Tibial artery (tissue), 4 donors: ENCODE measurements around the gene MCUB.

Experiments
- DNase-seq, 2 donors: peaks; one replicate each; pipeline ENCODE4 v3.0.0-alpha.2; 2019
- H3K27ac ChIP-seq, 2 donors: fragments of 200-600 bp; sonication (generic) in 1 of 2; 1 replicate in 1 of 2; 2 replicates in 1 of 2; pipeline ENCODE4 v1.5.1; 2018 to 2019; ENCODE audit warnings: mild to moderate bottlenecking in 1 of 2
- H3K27me3 ChIP-seq, 2 donors: fragments of 200-600 bp; sonication (generic) in 1 of 2; one replicate each; pipeline versions ENCODE4 v1.5.1 to v1.6.0; 2016 to 2019
- H3K36me3 ChIP-seq, 3 donors: fragments of 200-600 bp; sonication (generic) in 2 of 3; one replicate each; pipeline ENCODE4 v1.5.1; 2016 to 2019; ENCODE audit warnings: mild to moderate bottlenecking in 2 of 3
- H3K4me1 ChIP-seq, 4 donors: fragments of 200-600 bp; sonication (generic) in 2 of 4; 1 replicate in 3 of 4; 2 replicates in 1 of 4; pipeline ENCODE4 v1.5.1; 2016 to 2019
- H3K4me3 ChIP-seq, 2 donors: fragments of 200-600 bp; sonication (generic) in 1 of 2; 1 replicate in 1 of 2; 2 replicates in 1 of 2; pipeline ENCODE4 v1.5.1; 2018 to 2019; ENCODE audit warnings: mild to moderate bottlenecking in 2 of 2
- H3K9me3 ChIP-seq, 3 donors: fragments of 200-600 bp; sonication (generic) in 1 of 3; one replicate each; pipeline ENCODE4 v1.5.1; 2016 to 2019
- intact Hi-C: fragments of 100-400 bp; cut with DNase I; formaldehyde crosslinking; loops from one replicate; pipeline ENCODE4 v1.15.0; 2023; ENCODE audit warnings: low total_unique reads
- TF ChIP-seq, protein P1 (sequence below), 2 experiments: fragments of 200-600 bp in 1 of 2; fragments of 450-650 bp in 1 of 2; IDR thresholded peaks; one replicate each; pipeline ENCODE4 v1.5.1; 2017 to 2019; ENCODE audit warnings: antibody characterized with exemption in 2 of 2, mild to moderate bottlenecking in 1 of 2, moderate library complexity in 1 of 2

Gene MCUB

DNA sequence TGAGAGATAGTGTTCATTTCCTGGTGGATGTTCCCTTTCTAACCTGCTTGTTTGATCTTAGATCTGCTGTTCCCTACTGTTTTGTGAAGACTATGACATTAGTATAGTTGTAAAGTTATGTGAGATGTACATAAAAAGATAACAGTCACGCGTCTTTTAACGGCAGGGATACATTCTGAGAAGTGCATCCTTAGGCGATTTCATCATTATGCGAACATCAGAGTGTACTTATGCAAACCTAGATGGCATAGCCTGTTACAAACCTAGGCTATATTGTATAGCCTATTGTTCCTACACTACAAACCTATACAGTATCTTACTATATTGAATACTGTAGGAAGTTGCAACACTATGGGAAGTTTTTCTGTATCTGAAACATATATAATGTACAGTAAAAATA lies 50.4 kb downstream of the MCUB start:
- Histone ChIP-seq H3K27me3 (no peaks in the 10 kb centered on the region), H3K36me3 (no peaks in the 10 kb centered on the region), H3K9me3 (peaks cover 0 to 7% (median 0%) of the 10 kb centered on the region in 3 donors), H3K4me1 (no peaks in the 10 kb centered on the region), H3K27ac (no peak overlapping the region), H3K4me3 (no peak overlapping the region)
- TF ChIP-seq, protein P1, sequence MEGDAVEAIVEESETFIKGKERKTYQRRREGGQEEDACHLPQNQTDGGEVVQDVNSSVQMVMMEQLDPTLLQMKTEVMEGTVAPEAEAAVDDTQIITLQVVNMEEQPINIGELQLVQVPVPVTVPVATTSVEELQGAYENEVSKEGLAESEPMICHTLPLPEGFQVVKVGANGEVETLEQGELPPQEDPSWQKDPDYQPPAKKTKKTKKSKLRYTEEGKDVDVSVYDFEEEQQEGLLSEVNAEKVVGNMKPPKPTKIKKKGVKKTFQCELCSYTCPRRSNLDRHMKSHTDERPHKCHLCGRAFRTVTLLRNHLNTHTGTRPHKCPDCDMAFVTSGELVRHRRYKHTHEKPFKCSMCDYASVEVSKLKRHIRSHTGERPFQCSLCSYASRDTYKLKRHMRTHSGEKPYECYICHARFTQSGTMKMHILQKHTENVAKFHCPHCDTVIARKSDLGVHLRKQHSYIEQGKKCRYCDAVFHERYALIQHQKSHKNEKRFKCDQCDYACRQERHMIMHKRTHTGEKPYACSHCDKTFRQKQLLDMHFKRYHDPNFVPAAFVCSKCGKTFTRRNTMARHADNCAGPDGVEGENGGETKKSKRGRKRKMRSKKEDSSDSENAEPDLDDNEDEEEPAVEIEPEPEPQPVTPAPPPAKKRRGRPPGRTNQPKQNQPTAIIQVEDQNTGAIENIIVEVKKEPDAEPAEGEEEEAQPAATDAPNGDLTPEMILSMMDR (IDR thresholded peaks at IDR 0.05), result no peak
- intact Hi-C loops, result no loop called here
- DNase-seq, result no peak

DNA sequence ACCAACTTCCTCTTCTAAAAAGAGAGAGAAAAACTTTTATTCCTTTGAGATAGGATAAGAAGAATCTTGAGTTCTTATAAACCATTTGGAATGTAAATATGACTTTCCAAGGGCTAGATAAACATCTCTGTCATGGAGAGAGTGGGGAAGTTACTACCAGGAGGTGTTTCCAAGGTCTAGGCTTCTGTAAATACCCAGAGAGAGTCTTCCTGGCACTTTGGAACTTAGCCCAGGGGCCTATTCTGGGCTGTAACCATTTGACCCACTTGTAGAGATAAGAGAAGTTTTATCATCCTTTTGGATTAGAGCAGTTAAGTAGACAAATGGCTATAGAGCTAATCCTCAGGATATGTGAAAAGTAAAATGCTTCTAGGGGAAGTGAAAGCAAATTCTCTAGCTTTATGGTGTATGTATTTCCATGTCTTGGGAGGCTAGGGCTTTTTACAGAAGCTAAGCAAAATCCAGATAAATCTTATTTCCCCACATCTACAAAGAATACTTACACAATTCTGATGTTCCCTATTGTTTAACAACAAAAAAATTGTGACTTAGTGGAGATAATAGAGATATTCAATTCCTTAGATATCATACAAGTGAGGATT lies 51.1 kb downstream of the MCUB start:
- no peak overlapping the region for H3K27ac ChIP-seq
- H3K4me3 ChIP-seq, result no peak overlapping the region
- no peaks in the 10 kb centered on the region for H3K4me1 ChIP-seq
- no peak for DNase-seq
- peaks cover 0 to 7% (median 0%) of the 10 kb centered on the region in 3 donors for H3K9me3 ChIP-seq
- TF ChIP-seq, protein P1 (IDR thresholded peaks at IDR 0.05), result no peak
- intact Hi-C loops, result no loop called here
- no peaks in the 10 kb centered on the region for H3K36me3 ChIP-seq
- H3K27me3 ChIP-seq, result no peaks in the 10 kb centered on the region

DNA sequence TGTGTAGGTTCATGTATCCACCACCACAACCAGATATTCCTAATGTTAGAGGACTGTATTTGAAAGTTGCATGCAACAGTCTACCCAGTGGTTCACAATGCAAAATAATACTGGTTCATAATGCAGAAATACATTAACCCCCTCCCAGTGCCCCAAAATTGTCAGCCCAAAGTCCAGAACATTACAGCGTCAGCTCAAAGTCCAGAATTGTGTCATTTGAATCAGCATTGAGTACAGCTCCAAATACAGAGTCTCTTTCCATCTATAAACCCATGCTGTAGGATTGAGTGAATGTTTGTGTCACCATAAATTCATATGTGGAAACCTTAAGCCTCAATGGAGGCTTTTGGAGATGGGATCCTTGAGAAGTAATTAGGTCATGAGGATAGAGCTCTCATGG lies 54.0 kb downstream of the MCUB start:
- TF ChIP-seq, protein P1 (IDR thresholded peaks at IDR 0.05), result no peak
- intact Hi-C loops, result no loop called here

DNA sequence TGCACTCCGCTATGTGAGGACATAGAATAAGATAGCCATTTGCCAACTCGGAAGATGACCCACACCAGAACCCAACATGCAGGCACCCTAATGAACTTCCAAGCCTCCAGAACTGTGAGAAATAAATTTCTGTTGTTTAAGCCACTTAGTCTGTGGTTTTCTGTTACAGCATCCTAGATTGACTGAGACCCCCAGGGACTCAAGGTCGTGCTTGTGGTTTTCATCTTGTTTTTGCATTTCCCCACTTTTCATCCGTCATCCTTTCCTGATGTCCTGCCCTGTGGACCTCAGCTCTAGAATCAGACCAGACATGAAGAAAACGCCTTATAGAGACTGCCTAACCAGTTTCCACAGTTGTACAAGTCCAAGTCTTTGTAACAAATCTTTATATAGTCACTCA lies 54.4 kb downstream of the MCUB start:
- no peak overlapping the region for H3K4me3 ChIP-seq
- intact Hi-C loops, result no loop called here
- H3K36me3 ChIP-seq, result no peaks in the 10 kb centered on the region
- no peaks in the 10 kb centered on the region for H3K27me3 ChIP-seq
- no peak overlapping the region for H3K27ac ChIP-seq
- H3K9me3 ChIP-seq, result peaks cover 0 to 3% (median 0%) of the 10 kb centered on the region in 3 donors
- H3K4me1 ChIP-seq, result no peaks in the 10 kb centered on the region
- TF ChIP-seq, protein P1 (IDR thresholded peaks at IDR 0.05), result no peak
- DNase-seq, result no peak

More for the DNA sequence above, 54.0 kb downstream of the MCUB start:
- DNase-seq, result no peak
- no peaks in the 10 kb centered on the region for H3K4me1 ChIP-seq
- H3K36me3 ChIP-seq, result no peaks in the 10 kb centered on the region
- no peak overlapping the region for H3K27ac ChIP-seq
- no peak overlapping the region for H3K4me3 ChIP-seq
- H3K27me3 ChIP-seq, result no peaks in the 10 kb centered on the region
- H3K9me3 ChIP-seq, result peaks cover 0 to 3% (median 0%) of the 10 kb centered on the region in 3 donors

DNA sequence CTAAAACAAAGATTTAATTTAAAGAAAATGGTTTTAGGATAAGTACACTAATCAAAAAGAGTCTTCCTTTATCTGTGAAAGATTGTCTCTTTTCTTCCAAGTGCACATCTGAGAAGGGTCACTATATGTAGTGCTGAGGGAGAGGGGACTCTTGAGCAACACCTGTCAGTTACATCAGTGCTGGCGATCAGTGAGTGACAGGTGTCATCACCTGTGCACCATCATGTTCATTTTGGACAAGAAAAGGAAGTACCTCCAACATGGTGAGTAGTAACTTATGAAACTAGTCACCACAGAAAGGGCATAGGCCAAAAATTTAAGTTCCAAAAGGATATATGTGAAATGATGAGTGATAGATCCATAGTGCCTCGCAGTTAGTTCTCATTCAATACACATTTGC lies 55.7 kb downstream of the MCUB start:
- Histone ChIP-seq H3K36me3 (no peaks in the 10 kb centered on the region), H3K4me3 (no peak overlapping the region), H3K27ac (no peak overlapping the region), H3K4me1 (no peaks in the 10 kb centered on the region), H3K27me3 (no peaks in the 10 kb centered on the region), H3K9me3 (peaks cover 0 to 2% (median 0%) of the 10 kb centered on the region in 3 donors)
- TF ChIP-seq, protein P1 (IDR thresholded peaks at IDR 0.05), result no peak
- intact Hi-C loops, result no loop called here
- DNase-seq, result no peak

DNA sequence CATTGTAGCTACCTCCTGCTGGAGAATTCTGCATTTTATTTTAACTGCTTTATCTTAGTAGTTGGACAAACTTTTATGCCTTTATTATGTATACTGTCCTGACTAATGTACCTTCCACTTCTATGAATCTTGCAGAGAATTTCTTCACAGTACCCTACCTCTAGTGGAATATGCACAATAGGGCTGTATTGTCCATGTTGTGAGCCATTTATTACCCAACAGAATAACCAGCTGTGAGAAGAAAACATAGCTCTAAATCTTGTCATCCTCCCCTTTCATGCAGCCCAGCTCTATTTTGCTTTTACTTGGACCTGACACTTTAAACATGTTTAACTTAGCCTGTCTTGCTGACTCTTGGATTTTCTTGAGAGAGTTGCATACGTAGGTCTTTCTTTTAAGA lies 56.2 kb downstream of the MCUB start:
- no peak overlapping the region for H3K27ac ChIP-seq
- no peaks in the 10 kb centered on the region for H3K27me3 ChIP-seq
- H3K9me3 ChIP-seq, result no peaks in the 10 kb centered on the region
- intact Hi-C loops, result no loop called here
- no peaks in the 10 kb centered on the region for H3K36me3 ChIP-seq
- H3K4me3 ChIP-seq, result no peak overlapping the region
- H3K4me1 ChIP-seq, result no peaks in the 10 kb centered on the region
- TF ChIP-seq, protein P1 (IDR thresholded peaks at IDR 0.05), result no peak
- DNase-seq, result no peak
